ENCODE data around the gene CBFA2T2. TPM values are rescaled to one million over a fixed set of nuclear protein-coding genes. Genes with fewer than 3 reads are reported as not detected.

The CBFA2T2 gene
- total and polyA plus RNA-seq, 2 of the 4 experiments (the other 2 are of a cell fraction) = 3.8 to 6.2 TPM

GRCh38 chr20:33481431-33481941, 8.4 kb upstream of the CBFA2T2 start:
- TF ChIP-seq ELK1 (IDR thresholded peaks at IDR 0.05; ENCODE audit: borderline replicate concordance, low read depth, low read length) = no peak
- TF ChIP-seq MAFK (IDR thresholded peaks at IDR 0.05; ENCODE audit: low read depth, low read length) = no peak
- no peak for TF ChIP-seq RAD21 (IDR thresholded peaks at IDR 0.05; ENCODE audit: low read length)
- TF ChIP-seq SMC3 (IDR thresholded peaks at IDR 0.05; ENCODE audit: low read depth, low read length) = no peak
- no peak for TF ChIP-seq MAZ (IDR thresholded peaks at IDR 0.05; ENCODE audit: borderline replicate concordance, low read depth, low read length)
- TF ChIP-seq MXI1 (IDR thresholded peaks at IDR 0.05; ENCODE audit: borderline replicate concordance, low read depth, low read length) = no peak
- TF ChIP-seq FOS (IDR thresholded peaks at IDR 0.05; ENCODE audit: low read depth, low read length) = no peak
- TF ChIP-seq USF2 (IDR thresholded peaks at IDR 0.05; ENCODE audit: low read depth, low read length) = no peak
- TF ChIP-seq CHD1 (IDR thresholded peaks at IDR 0.05; ENCODE audit: low read depth, low read length) = no peak
- no peak for TF ChIP-seq BHLHE40 (IDR thresholded peaks at IDR 0.05; ENCODE audit: low read depth, low read length)
- no peak for TF ChIP-seq NFE2L2 (IDR thresholded peaks at IDR 0.05; ENCODE audit: low read depth, low read length)
- no peak for TF ChIP-seq RCOR1 (IDR thresholded peaks at IDR 0.05; ENCODE audit: insufficient replicate concordance, low read length)
- TF ChIP-seq CTCF (conservative IDR thresholded peaks at IDR 0.05; ENCODE audit: low read depth, low read length) = no peak
- no peak for TF ChIP-seq POLR2A (IDR thresholded peaks at IDR 0.05; ENCODE audit: low read depth, low read length)
- TF ChIP-seq CEBPB (IDR thresholded peaks at IDR 0.05; ENCODE audit: low read depth, low read length) = no peak
- TF ChIP-seq RFX5 (IDR thresholded peaks at IDR 0.05; ENCODE audit: low read depth, low read length) = no peak
- Histone ChIP-seq H3K9ac (ENCODE audit: low read depth, low read length) (no peak overlapping the region), H2AFZ (replicated peaks; ENCODE audit: low read length, poor library complexity) (no peak overlapping the region), H3K36me3 (ENCODE audit: control insufficient read depth, insufficient read depth, low read length) (no peaks in the 10 kb centered on the region), H3K9me1 (ENCODE audit: insufficient read depth, low read length) (no peaks in the 10 kb centered on the region), H3K18ac (ENCODE audit: low read depth, low read length) (no peak overlapping the region), H4K20me1 (ENCODE audit: insufficient read depth, low read length) (no peaks in the 10 kb centered on the region), H3K4me2 (ENCODE audit: low read depth, low read length) (no peak overlapping the region), H3K79me1 (ENCODE audit: low read depth in 1 of 2, low read length in 2 of 2) (no peaks in the 10 kb centered on the region), H4K91ac (ENCODE audit: insufficient read depth, low read depth, low read length) (no peak overlapping the region), H4K8ac (ENCODE audit: low read depth in 2 of 2, low read length in 2 of 2) (no peak overlapping the region), H2BK15ac (ENCODE audit: low read depth, low read length) (no peak overlapping the region), H3K27me3 (ENCODE audit: control insufficient read depth, insufficient read depth, low read length) (peaks cover 4% of the 10 kb centered on the region; the same call in 1 of the 2 replicates), H2AK5ac (ENCODE audit: low read depth, low read length) (no peak overlapping the region), H2BK120ac (ENCODE audit: low read depth, low read length) (no peak overlapping the region), H3K27ac (ENCODE audit: insufficient read depth, low read length) (no peak overlapping the region), H2BK20ac (ENCODE audit: low read depth, low read length) (no peak overlapping the region), H3K14ac (replicated peaks; ENCODE audit: low read depth, low read length) (no peak overlapping the region), H3K9me3 (ENCODE audit: control insufficient read depth, insufficient read depth, low read length) (no peaks in the 10 kb centered on the region), H2AK9ac (replicated peaks; ENCODE audit: low read depth, low read length, poor library complexity) (no peak overlapping the region), H2BK5ac (ENCODE audit: low read depth, low read length, poor library complexity, severe bottlenecking) (no peak overlapping the region), H3K4me3 (ENCODE audit: insufficient read depth, low read depth, low read length) (no peak overlapping the region), H4K5ac (ENCODE audit: low read depth, low read length) (no peak overlapping the region), H3K23ac (ENCODE audit: low read depth, low read length) (no peak overlapping the region), H3K4ac (ENCODE audit: low read depth, low read length) (no peak overlapping the region), H3K56ac (ENCODE audit: extremely low read depth, insufficient read depth, low read length) (no peak overlapping the region), H3K4me1 (ENCODE audit: control insufficient read depth, insufficient read depth, low read length) (no peaks in the 10 kb centered on the region)
- no CpG with 5 or more reads among the region's 8 CpGs for WGBS, 2 experiments (ENCODE audit: extremely low coverage in 2 of 2, insufficient read length in 1 of 2)
- dilution Hi-C loops (cut with HindIII; ENCODE audit: low sequenced_read_pairs, unreplicated experiment) = no loop called here
- ChIA-PET POLR2A (ENCODE audit: unreplicated experiment) (no interaction called here), CTCF (no interaction called here)
- in situ Hi-C loops (cut with MboI; ENCODE audit: low sequenced_read_pairs) = no loop called here
- no peak for DNase-seq
- intact Hi-C loops (cut with micrococcal nuclease) = no loop called here
- BruUV-seq (replicated peaks) = no TSS peak
- no peak for ATAC-seq (ENCODE audit: low read depth)

All from IMR-90 (cell line).